Hematopoietic multipotent progenitor cell (in vitro differentiated cells): ENCODE data around the gene CDC26. TPM values are rescaled to one million over a fixed set of nuclear protein-coding genes. Genes with fewer than 3 reads are reported as not detected.

Experiments
- total RNA-seq: library from RNA; depleted of rRNA; stranded (reverse); fragments of >200 nt; gene quantifications from one replicate; pipeline ENCODE4 v1.2.3, GENCODE V29; 2012

The CDC26 gene
- total RNA-seq, 1 donor = 8.1 TPM

Other genes with a start within 250 kb of the CDC26 start
- gene ZFP37, start 218.8 kb downstream of the CDC26 start, total RNA-seq = 0.27 TPM
- gene SLC31A2, start 124.6 kb downstream of the CDC26 start, total RNA-seq = 15.1 TPM
- gene FKBP15, start 54.3 kb downstream of the CDC26 start, total RNA-seq = 17.8 TPM
- 5.4 TPM for gene SLC31A1, start 54.0 kb downstream of the CDC26 start, total RNA-seq
- 20.5 TPM for gene PRPF4, start 86 bp upstream of the CDC26 start, total RNA-seq
- under 0.01 TPM for gene RNF183, start 27.8 kb upstream of the CDC26 start, total RNA-seq
- 3.2 TPM for gene WDR31, start 64.7 kb upstream of the CDC26 start, total RNA-seq
- gene BSPRY, start 74.0 kb upstream of the CDC26 start, total RNA-seq = 55.7 TPM
- 48.5 TPM for gene HDHD3, start 101.4 kb upstream of the CDC26 start, total RNA-seq
- gene ALAD, start 125.7 kb upstream of the CDC26 start, total RNA-seq = 42.0 TPM
- 59.0 TPM for gene POLE3, start 135.1 kb upstream of the CDC26 start, total RNA-seq
- gene C9orf43, start 135.2 kb upstream of the CDC26 start, total RNA-seq = 2.7 TPM
- gene RGS3, start 188.2 kb upstream of the CDC26 start, total RNA-seq = 34.7 TPM